Neuronal stem cell (in vitro differentiated cells): ENCODE results near the gene SH3BP4.

Source experiments
- DNase-seq: peaks from one replicate; pipeline ENCODE4 v3.0.0-alpha.2; 2013; ENCODE audit warnings: low spot score
- H2AFZ ChIP-seq: one replicate; pipeline ENCODE4 v1.6.1; 2013; ENCODE audit warnings: mild to moderate bottlenecking, low read length, inconsistent platforms
- H2AK5ac ChIP-seq: 2 replicates; pipeline ENCODE4 v1.6.1; 2013; ENCODE audit warnings: low read depth, mild to moderate bottlenecking, inconsistent platforms, low read length, moderate library complexity, mixed read lengths
- H2BK120ac ChIP-seq: 2 replicates; pipeline ENCODE4 v1.6.1; 2013; ENCODE audit warnings: low read depth, mild to moderate bottlenecking, inconsistent platforms, low read length, moderate library complexity, mixed read lengths
- H2BK12ac ChIP-seq: one replicate; pipeline ENCODE4 v1.6.1; 2013; ENCODE audit warnings: low read length, inconsistent platforms
- H2BK15ac ChIP-seq: 2 replicates; pipeline ENCODE4 v1.6.1; 2013; ENCODE audit warnings: mild to moderate bottlenecking, low read length, inconsistent platforms, mixed read lengths
- H2BK5ac ChIP-seq: one replicate; pipeline ENCODE4 v1.6.1; 2013; ENCODE audit warnings: inconsistent platforms, mild to moderate bottlenecking, low read length, moderate library complexity
- H3K14ac ChIP-seq: one replicate; pipeline ENCODE4 v1.6.1; 2013; ENCODE audit warnings: low read length, inconsistent platforms
- H3K18ac ChIP-seq: 2 replicates; pipeline ENCODE4 v1.6.1; 2013; ENCODE audit warnings: low read length, inconsistent platforms
- H3K23ac ChIP-seq: 2 replicates; pipeline ENCODE4 v1.6.1; 2013; ENCODE audit warnings: low read depth, mild to moderate bottlenecking, mixed read lengths, low read length, inconsistent platforms; ENCODE audit not compliant: poor library complexity
- H3K27ac ChIP-seq: replicated peaks from 3 replicates; pipeline ENCODE4 v1.5.1; 2013; ENCODE audit warnings: low read length, inconsistent platforms
- H3K27me3 ChIP-seq, 3 experiments: 2 replicates each; pipeline ENCODE4 v1.6.1; 2013; ENCODE audit warnings: low read length in 3 of 3, mild to moderate bottlenecking in 2 of 3, inconsistent platforms in 1 of 3, low read depth in 1 of 3, mixed read lengths in 1 of 3, moderate library complexity in 1 of 3; ENCODE audit not compliant: control insufficient read depth in 3 of 3, insufficient read depth in 3 of 3
- H3K36me3 ChIP-seq, 2 donors: replicated peaks in 1 of 2; 2 replicates each; pipeline ENCODE4 v1.6.1; 2013; ENCODE audit warnings: low read length in 2 of 2; ENCODE audit not compliant: control insufficient read depth in 2 of 2, insufficient read depth in 2 of 2
- H3K4ac ChIP-seq: 2 replicates; pipeline ENCODE4 v1.6.1; 2013; ENCODE audit warnings: inconsistent platforms, mild to moderate bottlenecking, low read length, moderate library complexity
- H3K4me1 ChIP-seq, 2 donors: 1 replicate in 1 of 2; 2 replicates in 1 of 2; pipeline ENCODE4 v1.6.1; 2013; ENCODE audit warnings: low read length in 2 of 2, low read depth in 1 of 2; ENCODE audit not compliant: control insufficient read depth in 2 of 2, insufficient read depth in 1 of 2
- H3K4me2 ChIP-seq: one replicate; pipeline ENCODE4 v1.6.1; 2013; ENCODE audit warnings: mild to moderate bottlenecking, low read length, inconsistent platforms; ENCODE audit not compliant: insufficient read depth, poor library complexity, severe bottlenecking
- H3K4me3 ChIP-seq, 2 donors: 2 replicates each; pipeline ENCODE4 v1.5.1; 2013; ENCODE audit warnings: low read length in 2 of 2, mild to moderate bottlenecking in 2 of 2, inconsistent platforms in 1 of 2, moderate library complexity in 1 of 2
- H3K79me1 ChIP-seq: one replicate; pipeline ENCODE4 v1.6.1; 2013; ENCODE audit warnings: low read depth, mild to moderate bottlenecking, inconsistent platforms, low read length, moderate library complexity
- H3K9ac ChIP-seq: one replicate; pipeline ENCODE4 v1.6.1; 2013; ENCODE audit warnings: mild to moderate bottlenecking, low read depth, low read length, inconsistent platforms; ENCODE audit not compliant: poor library complexity
- H3K9me3 ChIP-seq, 2 donors: replicated peaks in 1 of 2; 2 replicates each; pipeline versions ENCODE3 to v1.6.1; 2013; ENCODE audit warnings: low read length in 2 of 2, mild to moderate bottlenecking in 2 of 2, inconsistent platforms in 1 of 2, low read depth in 1 of 2, mixed read lengths in 1 of 2, moderate library complexity in 1 of 2; ENCODE audit not compliant: control insufficient read depth in 2 of 2, insufficient read depth in 1 of 2
- H4K8ac ChIP-seq: one replicate; pipeline ENCODE4 v1.6.1; 2013; ENCODE audit warnings: low read depth, mild to moderate bottlenecking, inconsistent platforms, low read length, moderate library complexity
- H4K91ac ChIP-seq: one replicate; pipeline ENCODE4 v1.6.1; 2013; ENCODE audit warnings: low read length, low read depth, mild to moderate bottlenecking, inconsistent platforms; ENCODE audit not compliant: poor library complexity
- WGBS, 2 donors: extraction: QIAGEN DNeasy Blood & Tissue Kit; methylation state at CpG; one replicate each; pipeline ENCODE4 v1.1.7; 2013; ENCODE audit warnings: missing lambda C conversion rate in 2 of 2, mixed read lengths in 1 of 2; ENCODE audit not compliant: insufficient read length in 2 of 2, insufficient replicate concordance in 1 of 2; ENCODE audit errors: extremely low coverage in 2 of 2; 5-methylcytosine and 5-hydroxymethylcytosine counted together

Gene SH3BP4

GRCh38 chr2:235044501-235045271 lies 92.9 kb downstream of the SH3BP4 start:
- H3K79me1 ChIP-seq: peaks cover 11% of the 10 kb centered on the region
- no peak overlapping the region for H3K9ac ChIP-seq
- no peak overlapping the region for H3K4me3 ChIP-seq
- H2BK15ac ChIP-seq: no peak overlapping the region
- no peak overlapping the region for H3K14ac ChIP-seq
- H3K18ac ChIP-seq: peak overlapping the region; percentile 67
- H3K36me3 ChIP-seq: peaks cover 44 to 97% of the 10 kb centered on the region in 2 donors
- H3K9me3 ChIP-seq: peaks cover 0 to 2% of the 10 kb centered on the region in 2 donors
- H3K4me2 ChIP-seq: no peak overlapping the region
- H4K91ac ChIP-seq: no peak overlapping the region
- no peak overlapping the region for H3K23ac ChIP-seq
- H3K4me1 ChIP-seq: no peaks in the 10 kb centered on the region
- no peak overlapping the region for H2BK12ac ChIP-seq
- H3K27me3 ChIP-seq: no peaks in the 10 kb centered on the region
- WGBS, 2 donors: no CpG with 5 or more reads among the region's 32 CpGs
- DNase-seq: no peak
- H4K8ac ChIP-seq: no peak overlapping the region
- no peak overlapping the region for H2AK5ac ChIP-seq
- no peak overlapping the region for H2BK120ac ChIP-seq
- no peak overlapping the region for H3K27ac ChIP-seq
- no peak overlapping the region for H3K4ac ChIP-seq
- no peak overlapping the region for H2AFZ ChIP-seq
- no peak overlapping the region for H2BK5ac ChIP-seq

- no peak overlapping the region for H2BK15ac ChIP-seq
- no peak for DNase-seq
- no peak overlapping the region for H3K27ac ChIP-seq
- H3K4me3 ChIP-seq: no peak overlapping the region
- H4K91ac ChIP-seq: no peak overlapping the region
- no peak overlapping the region for H3K23ac ChIP-seq
- peaks cover 0 to under 1% of the 10 kb centered on the region in 2 donors for H3K4me1 ChIP-seq
- H2BK12ac ChIP-seq: no peak overlapping the region
- peaks cover 44 to 94% of the 10 kb centered on the region in 2 donors for H3K36me3 ChIP-seq
- H3K14ac ChIP-seq: peak overlapping the region; percentile 11
- peaks cover 11% of the 10 kb centered on the region for H3K79me1 ChIP-seq
- H4K8ac ChIP-seq: no peak overlapping the region
- no peak overlapping the region for H2BK120ac ChIP-seq
- H2AFZ ChIP-seq: no peak overlapping the region
- H3K18ac ChIP-seq: peak overlapping the region; percentile 45
- H3K27me3 ChIP-seq: no peaks in the 10 kb centered on the region
- H3K4ac ChIP-seq: no peak overlapping the region
- peaks cover 0 to 2% of the 10 kb centered on the region in 2 donors for H3K9me3 ChIP-seq
- H2BK5ac ChIP-seq: peak overlapping the region; percentile 50
- no CpG with 5 or more reads among the region's 15 CpGs for WGBS, 2 donors
- no peak overlapping the region for H2AK5ac ChIP-seq
- H3K4me2 ChIP-seq: no peak overlapping the region
- H3K9ac ChIP-seq: no peak overlapping the region
Observed at GRCh38 chr2:235045336-235045972, 93.6 kb downstream of the SH3BP4 start.

- Histone ChIP-seq H2BK5ac (peak overlapping the region; percentile 50), H3K9me3 (peaks cover 0 to under 1% of the 10 kb centered on the region in 2 donors), H3K79me1 (peaks cover 12% of the 10 kb centered on the region), H3K4me1 (peaks cover 0 to 4% of the 10 kb centered on the region in 2 donors), H3K14ac (peak overlapping the region; percentile 11), H2BK12ac (no peak overlapping the region), H4K8ac (no peak overlapping the region), H3K9ac (no peak overlapping the region), H2AK5ac (no peak overlapping the region), H3K23ac (no peak overlapping the region), H2AFZ (no peak overlapping the region), H3K36me3 (peaks cover 40 to 92% of the 10 kb centered on the region in 2 donors), H3K27me3 (no peaks in the 10 kb centered on the region), H2BK120ac (no peak overlapping the region), H3K27ac (no peak overlapping the region), H3K4ac (no peak overlapping the region), H3K4me2 (no peak overlapping the region), H4K91ac (no peak overlapping the region), H2BK15ac (no peak overlapping the region), H3K18ac (peak overlapping the region; percentile 45), H3K4me3 (no peak overlapping the region)
- no peak for DNase-seq
- WGBS, 2 donors: no CpG with 5 or more reads among the region's 9 CpGs
Observed at GRCh38 chr2:235045973-235046343, 94.1 kb downstream of the SH3BP4 start.

- H3K4me2 ChIP-seq: no peak overlapping the region
- H4K8ac ChIP-seq: no peak overlapping the region
- H3K23ac ChIP-seq: no peak overlapping the region
- H4K91ac ChIP-seq: no peak overlapping the region
- H3K9me3 ChIP-seq: no peaks in the 10 kb centered on the region
- H2AFZ ChIP-seq: no peak overlapping the region
- no peak overlapping the region for H2BK12ac ChIP-seq
- H2AK5ac ChIP-seq: no peak overlapping the region
- H3K36me3 ChIP-seq: peaks cover 34 to 92% of the 10 kb centered on the region in 2 donors
- no peak overlapping the region for H3K18ac ChIP-seq
- H2BK120ac ChIP-seq: no peak overlapping the region
- H3K4ac ChIP-seq: no peak overlapping the region
- no CpG with 5 or more reads among the region's 5 CpGs for WGBS, 2 donors
- no peak overlapping the region for H3K27ac ChIP-seq
- peaks cover 17% of the 10 kb centered on the region for H3K79me1 ChIP-seq
- H3K14ac ChIP-seq: no peak overlapping the region
- no peak for DNase-seq
- H2BK15ac ChIP-seq: no peak overlapping the region
- H2BK5ac ChIP-seq: no peak overlapping the region
- H3K9ac ChIP-seq: no peak overlapping the region
- no peaks in the 10 kb centered on the region for H3K27me3 ChIP-seq
- peaks cover 0 to 4% of the 10 kb centered on the region in 2 donors for H3K4me1 ChIP-seq
- no peak overlapping the region for H3K4me3 ChIP-seq
Observed at GRCh38 chr2:235046589-235046988, 94.8 kb downstream of the SH3BP4 start.
